ENCODE measurements around the gene C3orf49.

C3orf49 gene

DNA sequence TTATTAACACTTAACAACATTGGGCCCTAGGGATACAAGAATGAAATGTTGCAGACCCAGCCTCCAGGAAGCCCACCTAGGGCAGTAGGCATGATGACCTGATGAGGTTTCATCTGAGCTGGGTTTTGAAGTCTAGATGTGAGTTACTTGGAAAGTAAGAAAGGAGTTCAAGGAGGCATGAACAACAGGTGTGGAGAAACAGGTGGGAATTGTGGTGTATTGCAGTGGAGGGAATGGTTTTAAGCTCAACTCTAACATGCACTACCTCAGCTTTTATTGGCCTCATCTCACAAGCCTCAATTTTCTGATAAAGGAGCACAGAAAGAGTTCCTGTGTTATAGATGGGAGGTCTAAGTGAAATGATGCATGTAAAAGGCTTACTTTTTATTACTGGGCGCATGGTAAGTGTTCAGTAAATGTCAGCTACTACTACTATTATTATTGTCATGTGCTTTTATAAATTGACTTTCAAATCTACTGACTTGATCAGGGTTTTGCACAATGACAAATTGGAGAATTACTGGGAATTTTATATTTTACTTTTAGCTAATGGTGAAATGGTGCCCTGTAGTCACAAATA, 73.8 kb downstream of the C3orf49 start:
- DNase-seq = no peak

DNA sequence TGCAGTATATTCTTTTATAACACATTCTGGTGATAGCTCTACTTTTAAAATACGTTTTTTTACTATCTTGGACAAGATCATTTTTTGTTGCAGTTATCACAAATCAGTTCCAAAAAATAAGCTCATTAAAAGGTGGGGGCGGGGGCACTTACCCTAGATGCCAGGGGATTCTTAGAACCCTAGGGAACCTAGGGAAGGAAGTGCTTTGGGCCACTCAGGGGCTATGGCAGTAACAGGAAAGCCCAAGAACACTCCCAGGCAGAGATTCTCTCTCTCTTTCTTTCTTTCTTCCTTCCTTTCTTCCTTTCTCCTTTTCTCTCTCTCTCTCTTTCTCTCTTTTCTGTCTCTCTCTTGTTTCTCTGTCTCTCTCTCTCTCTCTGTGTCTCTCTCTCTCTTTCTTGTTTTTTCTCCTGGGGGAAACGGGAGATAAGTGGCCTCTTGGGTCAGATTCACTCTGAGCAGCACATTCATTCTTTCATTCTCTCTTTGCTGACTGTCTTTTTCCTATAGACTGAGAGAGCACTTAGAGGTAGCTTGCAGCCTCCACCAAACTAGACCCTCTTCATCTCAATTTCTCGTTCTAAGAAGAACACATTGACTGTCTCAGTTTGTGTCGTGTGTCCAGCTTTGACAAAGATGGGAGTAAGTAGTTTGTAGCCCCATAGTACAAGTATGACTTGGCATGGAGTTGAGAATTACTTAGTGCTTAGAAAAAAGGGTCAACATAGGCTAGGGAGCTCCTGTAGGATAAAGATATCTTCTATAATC, 76.5 kb downstream of the C3orf49 start:
- DNase-seq = no peak

DNA sequence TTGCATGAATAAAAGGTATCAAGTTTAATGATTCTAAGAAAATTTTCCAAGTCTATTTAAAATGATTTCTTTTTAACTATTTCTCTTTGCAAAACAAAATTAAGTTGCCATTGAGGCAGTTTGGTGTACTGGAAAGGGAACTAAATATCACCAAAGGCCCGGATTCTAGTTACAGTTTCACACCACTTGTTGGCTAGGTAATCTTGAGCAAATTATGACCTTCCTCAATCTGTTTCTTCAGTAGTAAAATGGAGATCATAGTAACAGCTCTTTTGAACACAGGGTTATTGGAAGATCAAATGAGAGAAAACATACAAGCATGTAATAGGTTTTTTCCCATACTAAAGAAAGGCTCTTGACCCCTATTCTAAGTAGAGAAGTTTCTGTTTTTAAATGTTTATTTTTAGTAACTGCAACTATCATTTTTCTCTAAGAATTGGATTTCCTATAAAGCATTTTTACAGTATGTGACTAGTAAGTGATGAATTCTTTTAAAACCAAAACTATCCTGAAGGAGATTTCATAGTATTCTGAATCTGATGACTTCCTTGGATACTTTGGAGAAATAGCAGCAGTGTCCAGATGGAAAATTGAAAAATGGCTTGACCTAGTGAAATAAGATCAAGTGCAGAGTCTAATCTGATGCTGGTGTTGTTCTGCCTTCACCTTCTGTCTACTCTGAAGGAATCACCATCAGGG, 77.4 kb downstream of the C3orf49 start:
- DNase-seq = no peak
